Ishikawa (cell line): ENCODE data around the gene PCDH9.

Source experiments
- CEBPB ChIP-seq: IDR thresholded peaks from 2 replicates; pipeline ENCODE4 v1.6.1; 2012
- EP300 ChIP-seq: IDR thresholded peaks from 2 replicates; pipeline ENCODE4 v1.6.1; 2012; ENCODE audit warnings: borderline replicate concordance
- FOXM1 ChIP-seq: IDR thresholded peaks from 2 replicates; pipeline ENCODE4 v1.6.1; 2012; ENCODE audit warnings: low read depth, borderline replicate concordance
- NFIC ChIP-seq: IDR thresholded peaks from 2 replicates; pipeline ENCODE4 v1.6.1; 2012
- RAD21 ChIP-seq: IDR thresholded peaks from 2 replicates; pipeline ENCODE4 v1.6.1; 2012; ENCODE audit warnings: low read depth
- REST ChIP-seq: IDR thresholded peaks from 2 replicates; pipeline ENCODE4 v1.6.1; 2012; ENCODE audit warnings: low read depth, mild to moderate bottlenecking
- TAF1 ChIP-seq: IDR thresholded peaks from 2 replicates; pipeline ENCODE4 v1.6.1; 2012; ENCODE audit warnings: low read depth, mild to moderate bottlenecking
- TCF12 ChIP-seq: IDR thresholded peaks from 2 replicates; pipeline ENCODE4 v1.6.1; 2012; ENCODE audit warnings: low read depth
- USF1 ChIP-seq: IDR thresholded peaks from 2 replicates; pipeline ENCODE4 v1.6.1; 2012
- ZBTB7A ChIP-seq: IDR thresholded peaks from 2 replicates; pipeline ENCODE4 v1.6.1; 2012; ENCODE audit warnings: low read depth
- TF ChIP-seq, protein P1 (sequence below): IDR thresholded peaks from 2 replicates; pipeline ENCODE4 v1.6.1; 2012

DNA sequence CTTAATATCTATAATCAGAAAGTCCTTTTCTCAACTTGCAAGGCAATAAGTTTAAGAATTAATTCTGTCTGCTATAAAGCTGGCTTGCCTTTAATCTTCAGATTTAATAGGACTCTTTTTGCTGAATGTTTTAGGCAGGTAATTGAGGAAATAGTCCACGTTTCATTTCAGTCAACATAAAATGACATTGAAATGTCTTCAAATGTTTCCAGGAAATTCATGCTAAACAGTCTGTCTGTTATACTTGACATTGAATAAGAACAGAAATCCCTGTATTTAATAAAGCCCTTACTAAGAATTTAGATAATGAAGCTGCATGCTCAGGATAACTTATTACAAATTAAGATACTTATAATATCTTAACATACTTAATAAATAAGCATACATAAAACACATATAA, 84.2 kb downstream of the PCDH9 start:
- TF ChIP-seq REST (no peak), TCF12 (no peak), USF1 (no peak), CEBPB (no peak), EP300 (no peak), FOXM1 (no peak), TAF1 (no peak), NFIC (no peak), ZBTB7A (no peak), RAD21 (no peak)
- TF ChIP-seq, protein P1, sequence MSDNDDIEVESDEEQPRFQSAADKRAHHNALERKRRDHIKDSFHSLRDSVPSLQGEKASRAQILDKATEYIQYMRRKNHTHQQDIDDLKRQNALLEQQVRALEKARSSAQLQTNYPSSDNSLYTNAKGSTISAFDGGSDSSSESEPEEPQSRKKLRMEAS = no peak
